GM12875 (cell line): ENCODE data around the gene RAB5B.

ENCODE experiments used
- H3K4me3 ChIP-seq: one replicate; pipeline ENCODE4 v1.5.1; 2011; ENCODE audit warnings: low read depth, low read length, control low read depth
- CTCF ChIP-seq: IDR thresholded peaks from 2 replicates; pipeline ENCODE4 v1.5.1; 2011; ENCODE audit warnings: low read depth, mild to moderate bottlenecking, control low read depth, inconsistent platforms, low read length, moderate library complexity, borderline replicate concordance; ENCODE audit not compliant: insufficient read depth

RAB5B gene

GRCh38 chr12:56041552-56042429 is 67.9 kb downstream of the RAB5B start, which contains the start of gene RPS26:
Gene RPS26 (plus strand): TSS chr12:56041918. CDS start chr12:56042167, 249 bp downstream.
- TF ChIP-seq CTCF, result peak; percentile 54; the same call in 1 of the 2 replicates

GRCh38 chr12:56042430-56042813 is 68.5 kb downstream of the RAB5B start:
- peak overlapping the region; percentile 81 for H3K4me3 ChIP-seq

More at GRCh38 chr12:56041552-56042429, 67.9 kb downstream of the RAB5B start, which contains the start of gene RPS26:
- peak within 1 kb of the TSS; percentile 81 for H3K4me3 ChIP-seq

GRCh38 chr12:56042843-56043242 is 69.0 kb downstream of the RAB5B start:
- TF ChIP-seq CTCF, result no peak

More at GRCh38 chr12:56042843-56043242, 69.0 kb downstream of the RAB5B start:
- H3K4me3 ChIP-seq, result peak overlapping the region; percentile 81
